OCI-LY1 (cell line): ENCODE measurements around the gene SPOCK1.

ENCODE experiments used
- H2AFZ ChIP-seq: fragments of 200-600 bp; sonication (generic), shearing (Covaris generic); 2 replicates; pipeline ENCODE4 v1.6.0; 2014; ENCODE audit warnings: antibody characterized with exemption, mild to moderate bottlenecking, low read length
- H3F3A ChIP-seq: fragments of 200-600 bp; sonication (generic), shearing (Covaris generic); 2 replicates; pipeline ENCODE4 v1.6.0; 2014; ENCODE audit warnings: mild to moderate bottlenecking, antibody characterized with exemption, low read length, moderate library complexity; ENCODE audit not compliant: insufficient read depth
- H3K27ac ChIP-seq: fragments of 200-600 bp; sonication (generic); 2 replicates; pipeline ENCODE4 v1.5.1; 2014; ENCODE audit warnings: low read length, mixed run types, mild to moderate bottlenecking, low read depth; ENCODE audit not compliant: poor library complexity, severe bottlenecking
- H3K27me3 ChIP-seq: fragments of 200-600 bp; sonication (generic); 2 replicates; pipeline ENCODE4 v1.6.0; 2014; ENCODE audit warnings: antibody characterized with exemption, mild to moderate bottlenecking, low read length, moderate library complexity; ENCODE audit not compliant: insufficient read depth
- H3K36me3 ChIP-seq: fragments of 200-600 bp; sonication (generic); 2 replicates; pipeline ENCODE4 v1.6.1; 2014; ENCODE audit warnings: mild to moderate bottlenecking, antibody characterized with exemption, low read length, moderate library complexity, mixed read lengths; ENCODE audit not compliant: insufficient read depth
- H3K4me1 ChIP-seq: fragments of 200-600 bp; sonication (generic); 2 replicates; pipeline ENCODE4 v1.5.1; 2014; ENCODE audit warnings: mild to moderate bottlenecking, low read length, moderate library complexity; ENCODE audit not compliant: insufficient read depth, severe bottlenecking
- H3K4me2 ChIP-seq: fragments of 200-600 bp; sonication (generic), shearing (Covaris generic); 2 replicates; pipeline ENCODE4 v1.6.1; 2014; ENCODE audit warnings: low read length
- H3K4me3 ChIP-seq: fragments of 200-600 bp; sonication (generic); 2 replicates; pipeline ENCODE4 v1.5.1; 2014; ENCODE audit warnings: low read length, low read depth, mild to moderate bottlenecking, mixed read lengths; ENCODE audit not compliant: poor library complexity, severe bottlenecking
- H3K79me2 ChIP-seq: fragments of 200-600 bp; shearing (Covaris generic); 2 replicates; pipeline ENCODE4 v1.6.1; 2016; ENCODE audit warnings: mixed run types, low read length, mixed read lengths; ENCODE audit not compliant: insufficient read depth
- H3K9ac ChIP-seq: fragments of 200-600 bp; sonication (generic), shearing (Covaris generic); 2 replicates; pipeline ENCODE4 v1.6.1; 2014; ENCODE audit warnings: mild to moderate bottlenecking, low read length, mixed read lengths
- H3K9me2 ChIP-seq: fragments of 200-600 bp; sonication (generic), shearing (Covaris generic); 2 replicates; pipeline ENCODE4 v1.6.1; 2014; ENCODE audit warnings: low read depth, mild to moderate bottlenecking, low read length, mixed read lengths
- H3K9me3 ChIP-seq: fragments of 200-600 bp; shearing (Covaris generic); 2 replicates; pipeline ENCODE4 v1.6.1; 2014; ENCODE audit warnings: low read length, mixed read lengths
- H4K20me1 ChIP-seq: fragments of 200-600 bp; sonication (generic), shearing (Covaris generic); 2 replicates; pipeline ENCODE4 v1.6.0; 2016; ENCODE audit warnings: mild to moderate bottlenecking, low read length; ENCODE audit not compliant: insufficient read depth
- EZH2 ChIP-seq: fragments of 200-600 bp; sonication (generic), shearing (Covaris generic); IDR thresholded peaks from 2 replicates; pipeline ENCODE4 v1.8.0; 2017; ENCODE audit warnings: borderline replicate concordance, mixed run types, mild to moderate bottlenecking, antibody characterized with exemption, low read length, moderate library complexity, mixed read lengths
- TF ChIP-seq, protein P1 (sequence below): fragments of 200-600 bp; sonication (generic), shearing (Covaris generic); IDR thresholded peaks from 2 replicates; pipeline ENCODE4 v1.5.1; 2017; ENCODE audit warnings: mild to moderate bottlenecking, antibody characterized with exemption, low read length, moderate library complexity, mixed read lengths

Gene SPOCK1

DNA sequence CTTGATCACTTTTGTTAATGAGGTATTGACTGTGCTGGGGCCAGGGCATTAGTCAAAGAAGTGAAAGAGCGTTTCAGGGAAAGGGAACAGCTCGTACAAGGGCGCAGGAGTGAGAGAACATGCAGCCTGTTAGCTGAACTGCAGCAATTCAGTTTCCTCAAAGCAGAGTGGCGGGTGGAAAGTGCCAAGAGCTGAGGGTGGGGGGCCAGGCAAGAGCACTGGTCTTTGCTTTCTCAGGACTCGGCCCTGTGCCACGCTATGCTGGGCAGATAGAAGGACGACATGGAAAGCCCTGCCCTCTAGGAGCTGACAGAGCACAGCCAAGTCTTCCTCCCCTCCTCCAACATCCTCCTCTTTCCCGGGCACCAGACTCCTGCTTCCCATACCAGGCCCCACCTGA lies 304.8 kb downstream of the SPOCK1 start:
- H3K27me3 ChIP-seq = no peaks in the 10 kb centered on the region; the same call in 1 of the 2 replicates
- H3K27ac ChIP-seq = no peak overlapping the region
- H3K4me3 ChIP-seq = no peak overlapping the region
- H3K9me3 ChIP-seq = no peaks in the 10 kb centered on the region
- H3K4me2 ChIP-seq = no peak overlapping the region
- H3K9ac ChIP-seq = no peak overlapping the region
- H3K9me2 ChIP-seq = no peaks in the 10 kb centered on the region
- H3K36me3 ChIP-seq = no peaks in the 10 kb centered on the region
- H2AFZ ChIP-seq = no peak overlapping the region
- no peaks in the 10 kb centered on the region for H3K79me2 ChIP-seq
- no peaks in the 10 kb centered on the region for H3F3A ChIP-seq
- H4K20me1 ChIP-seq = no peaks in the 10 kb centered on the region
- TF ChIP-seq EZH2 = no peak
- TF ChIP-seq, protein P1, sequence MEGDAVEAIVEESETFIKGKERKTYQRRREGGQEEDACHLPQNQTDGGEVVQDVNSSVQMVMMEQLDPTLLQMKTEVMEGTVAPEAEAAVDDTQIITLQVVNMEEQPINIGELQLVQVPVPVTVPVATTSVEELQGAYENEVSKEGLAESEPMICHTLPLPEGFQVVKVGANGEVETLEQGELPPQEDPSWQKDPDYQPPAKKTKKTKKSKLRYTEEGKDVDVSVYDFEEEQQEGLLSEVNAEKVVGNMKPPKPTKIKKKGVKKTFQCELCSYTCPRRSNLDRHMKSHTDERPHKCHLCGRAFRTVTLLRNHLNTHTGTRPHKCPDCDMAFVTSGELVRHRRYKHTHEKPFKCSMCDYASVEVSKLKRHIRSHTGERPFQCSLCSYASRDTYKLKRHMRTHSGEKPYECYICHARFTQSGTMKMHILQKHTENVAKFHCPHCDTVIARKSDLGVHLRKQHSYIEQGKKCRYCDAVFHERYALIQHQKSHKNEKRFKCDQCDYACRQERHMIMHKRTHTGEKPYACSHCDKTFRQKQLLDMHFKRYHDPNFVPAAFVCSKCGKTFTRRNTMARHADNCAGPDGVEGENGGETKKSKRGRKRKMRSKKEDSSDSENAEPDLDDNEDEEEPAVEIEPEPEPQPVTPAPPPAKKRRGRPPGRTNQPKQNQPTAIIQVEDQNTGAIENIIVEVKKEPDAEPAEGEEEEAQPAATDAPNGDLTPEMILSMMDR = no peak
- H3K4me1 ChIP-seq = no peaks in the 10 kb centered on the region

DNA sequence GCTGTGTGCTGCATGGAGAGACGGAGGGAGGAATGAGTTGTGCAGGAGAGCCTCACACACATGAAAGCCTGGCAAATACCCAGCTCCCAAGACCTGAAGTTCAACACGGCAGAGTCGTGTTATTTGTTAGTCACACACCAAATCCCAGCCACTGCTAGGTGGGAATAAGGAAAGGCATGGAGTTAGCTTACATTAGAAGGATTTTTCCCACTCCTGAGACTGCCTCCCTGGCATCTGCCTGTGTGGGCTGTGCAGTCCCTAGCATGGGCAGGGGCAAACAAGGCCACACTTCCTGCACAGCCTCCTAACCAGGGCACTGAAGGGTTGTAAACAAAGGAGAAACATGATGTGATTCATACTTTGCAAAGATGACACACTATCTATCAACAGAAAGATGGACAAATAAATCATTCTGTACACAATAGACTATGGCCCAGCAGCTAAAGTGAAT lies 306.8 kb downstream of the SPOCK1 start:
- no peaks in the 10 kb centered on the region for H4K20me1 ChIP-seq
- H3K9ac ChIP-seq = no peak overlapping the region
- H3K36me3 ChIP-seq = no peaks in the 10 kb centered on the region
- H3K9me2 ChIP-seq = no peaks in the 10 kb centered on the region
- no peaks in the 10 kb centered on the region for H3F3A ChIP-seq
- no peaks in the 10 kb centered on the region; the same call in 1 of the 2 replicates for H3K27me3 ChIP-seq
- H3K4me3 ChIP-seq = no peak overlapping the region
- no peak overlapping the region for H3K27ac ChIP-seq
- H3K4me1 ChIP-seq = no peaks in the 10 kb centered on the region
- TF ChIP-seq, protein P1 = no peak
- no peak for TF ChIP-seq EZH2
- H3K9me3 ChIP-seq = no peaks in the 10 kb centered on the region
- no peak overlapping the region for H2AFZ ChIP-seq
- no peaks in the 10 kb centered on the region for H3K79me2 ChIP-seq
- no peak overlapping the region for H3K4me2 ChIP-seq

DNA sequence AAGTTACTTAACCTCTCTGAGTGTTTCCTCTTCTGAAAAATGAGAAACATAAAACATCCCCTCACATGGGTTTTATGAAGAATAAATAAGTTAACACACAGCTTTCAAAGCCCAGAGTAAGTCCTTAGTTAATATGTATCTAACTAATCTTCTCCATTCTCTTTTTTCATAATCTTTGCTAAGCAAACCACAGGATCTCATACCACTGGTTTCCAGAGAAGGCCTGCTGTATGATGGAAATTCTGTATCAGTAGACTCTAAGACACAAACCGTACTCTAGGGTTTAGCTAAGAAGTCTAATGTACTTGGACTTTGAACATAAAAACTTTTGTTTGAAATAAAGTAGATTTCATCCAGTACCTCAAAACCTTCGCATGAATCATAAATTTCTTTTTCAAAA lies 307.9 kb downstream of the SPOCK1 start:
- H3K4me1 ChIP-seq = no peaks in the 10 kb centered on the region
- H4K20me1 ChIP-seq = no peaks in the 10 kb centered on the region
- no peak overlapping the region for H3K4me3 ChIP-seq
- TF ChIP-seq, protein P1 = no peak
- no peak for TF ChIP-seq EZH2
- H3K36me3 ChIP-seq = no peaks in the 10 kb centered on the region
- no peaks in the 10 kb centered on the region for H3K9me3 ChIP-seq
- no peak overlapping the region for H3K9ac ChIP-seq
- no peak overlapping the region for H3K27ac ChIP-seq
- no peaks in the 10 kb centered on the region for H3K79me2 ChIP-seq
- no peak overlapping the region for H3K4me2 ChIP-seq
- H3F3A ChIP-seq = no peaks in the 10 kb centered on the region
- no peaks in the 10 kb centered on the region for H3K9me2 ChIP-seq
- H3K27me3 ChIP-seq = no peaks in the 10 kb centered on the region; the same call in 1 of the 2 replicates
- H2AFZ ChIP-seq = no peak overlapping the region
